GM12865 (cell line): ENCODE data around the gene GGNBP2.

Experiments used
- DNase-seq: peaks from one replicate; pipeline ENCODE4 v3.0.0; 2010; ENCODE audit warnings: low read depth
- H3K4me3 ChIP-seq: 2 replicates; pipeline ENCODE4 v1.5.1; 2011; ENCODE audit warnings: mild to moderate bottlenecking, low read depth, low read length, control low read depth
- CTCF ChIP-seq: IDR thresholded peaks from 2 replicates; pipeline ENCODE4 v1.5.1; 2011; ENCODE audit warnings: low read length, control low read depth, low read depth, inconsistent platforms; ENCODE audit not compliant: insufficient read depth; ENCODE audit errors: missing control alignments

GGNBP2 gene

GRCh38 chr17:36544307-36545076 is at the start of gene GGNBP2:
GGNBP2 (plus strand) TSS chr17:36544919; CDS start chr17:36545725, 806 bp downstream.
- no peak for TF ChIP-seq CTCF
- H3K4me3 ChIP-seq = peak within 1 kb of the TSS; percentile 91
- peak; percentile 95 for DNase-seq

- DNase-seq = no peak
- H3K4me3 ChIP-seq = no peak overlapping the region
Measured at GRCh38 chr17:36495076-36495578, 49.6 kb upstream of the GGNBP2 start.

GRCh38 chr17:36496018-36496789 is 48.5 kb upstream of the GGNBP2 start:
- H3K4me3 ChIP-seq = no peak overlapping the region
- no peak for DNase-seq
- TF ChIP-seq CTCF = no peak

More at GRCh38 chr17:36495076-36495578, 49.6 kb upstream of the GGNBP2 start:
- TF ChIP-seq CTCF = no peak

- H3K4me3 ChIP-seq = no peak overlapping the region
- DNase-seq = no peak
- TF ChIP-seq CTCF = no peak
Measured at GRCh38 chr17:36498155-36498554, 46.6 kb upstream of the GGNBP2 start.

GRCh38 chr17:36498560-36499300 is 46.0 kb upstream of the GGNBP2 start:
- TF ChIP-seq CTCF = no peak
- no peak overlapping the region for H3K4me3 ChIP-seq
- no peak for DNase-seq

- no peak overlapping the region for H3K4me3 ChIP-seq
- DNase-seq = no peak
- no peak for TF ChIP-seq CTCF
Measured at GRCh38 chr17:36500745-36501225, 43.9 kb upstream of the GGNBP2 start.
